GM21526 (cell line): ENCODE results near the gene NEK4.
"Not testable (repeated sequence)": the region's sequence is repeated elsewhere in the genome, so short reads cannot be mapped to it uniquely, and the experiment has no call there.

Experiments used
- ATAC-seq: cut with Tn5 transposase; IDR thresholded peaks from one replicate; pipeline ENCODE4 v1.9.1; 2021; ENCODE audit warnings: moderate library complexity; ENCODE audit not compliant: unreplicated experiment, low FRiP score

NEK4 gene

GRCh38 chr3:52779837-52780585 is 9.3 kb upstream of the NEK4 start:
- ATAC-seq = no peak

GRCh38 chr3:52779011-52779836 is 8.5 kb upstream of the NEK4 start:
- no peak for ATAC-seq

- no peak for ATAC-seq
These were observed 7.4 kb upstream of the NEK4 start for GRCh38 chr3:52777959-52778805.

GRCh38 chr3:52777127-52777958 is 6.6 kb upstream of the NEK4 start, which contains the start of gene ITIH1:
TSS of gene ITIH1 (plus strand) at chr3:52777599. CDS start at chr3:52777616, 17 bp downstream.
- no peak for ATAC-seq

GRCh38 chr3:52776486-52776885 is 5.7 kb upstream of the NEK4 start:
- ATAC-seq = not testable (repeated sequence)

- ATAC-seq = no peak
These were observed 5.1 kb upstream of the NEK4 start for GRCh38 chr3:52775877-52776276.

- ATAC-seq = no peak
These were observed 4.4 kb upstream of the NEK4 start for GRCh38 chr3:52774901-52775864.

- no peak for ATAC-seq
These were observed 3.5 kb upstream of the NEK4 start for GRCh38 chr3:52774066-52774713.

GRCh38 chr3:52773361-52774065 is 2.8 kb upstream of the NEK4 start:
- no peak for ATAC-seq

- no peak for ATAC-seq
These were observed 962 bp upstream of the NEK4 start for GRCh38 chr3:52771702-52772101.

GRCh38 chr3:52771334-52771681 is 568 bp upstream of the NEK4 start:
- ATAC-seq = no peak

GRCh38 chr3:52769786-52770455 is 819 bp downstream of the NEK4 start:
- no peak for ATAC-seq

- ATAC-seq = no peak
These were observed 7.3 kb downstream of the NEK4 start for GRCh38 chr3:52763466-52763865.

GRCh38 chr3:52756141-52756540 is 14.6 kb downstream of the NEK4 start:
- no peak for ATAC-seq

GRCh38 chr3:52754373-52754772 is 16.4 kb downstream of the NEK4 start:
- no peak for ATAC-seq

GRCh38 chr3:52752045-52752660 is 18.6 kb downstream of the NEK4 start:
- no peak for ATAC-seq

GRCh38 chr3:52743721-52744120 is 27.0 kb downstream of the NEK4 start:
- no peak for ATAC-seq
